MM.1S (cell line): ENCODE results near the gene SPEF1.

Experiments
- DNase-seq: peaks from one replicate; pipeline ENCODE4 v3.0.0-alpha.2; 2015
- H2AFZ ChIP-seq: fragments of 300-600 bp; sonication (generic); 2 replicates; pipeline ENCODE4 v1.6.0; 2016; ENCODE audit warnings: antibody characterized with exemption, low read length
- H3F3A ChIP-seq: fragments of 300-600 bp; sonication (generic); 2 replicates; pipeline ENCODE4 v1.6.1; 2016; ENCODE audit warnings: mild to moderate bottlenecking, antibody characterized with exemption, low read length, moderate library complexity, mixed read lengths; ENCODE audit not compliant: insufficient read depth
- H3K27ac ChIP-seq: fragments of 300-600 bp; sonication (generic); 2 replicates; pipeline ENCODE4 v1.5.1; 2016; ENCODE audit warnings: mild to moderate bottlenecking, low read length
- H3K27me3 ChIP-seq: fragments of 300-600 bp; sonication (generic); replicated peaks from 2 replicates; pipeline ENCODE4 v1.6.0; 2016; ENCODE audit warnings: low read length; ENCODE audit not compliant: insufficient read depth
- H3K36me3 ChIP-seq: fragments of 300-600 bp; sonication (generic); replicated peaks from 2 replicates; pipeline ENCODE4 v1.6.1; 2016; ENCODE audit warnings: mild to moderate bottlenecking, low read length, mixed read lengths; ENCODE audit not compliant: insufficient read depth
- H3K4me1 ChIP-seq: fragments of 300-600 bp; sonication (generic); 2 replicates; pipeline ENCODE4 v1.6.1; 2016; ENCODE audit warnings: low read length, mixed read lengths
- H3K4me2 ChIP-seq: fragments of 300-600 bp; sonication (generic); 2 replicates; pipeline ENCODE4 v1.6.0; 2016; ENCODE audit warnings: low read depth, low read length
- H3K4me3 ChIP-seq: fragments of 300-600 bp; sonication (generic); 2 replicates; pipeline ENCODE4 v1.5.1; 2016; ENCODE audit warnings: low read length, mixed read lengths
- H3K79me2 ChIP-seq: fragments of 300-600 bp; sonication (generic); 2 replicates; pipeline ENCODE4 v1.6.1; 2016; ENCODE audit warnings: mixed run types, low read length, mixed read lengths
- H3K9ac ChIP-seq: fragments of 300-600 bp; sonication (generic); 2 replicates; pipeline ENCODE4 v1.6.1; 2016; ENCODE audit warnings: low read length, mixed read lengths
- H3K9me2 ChIP-seq: fragments of 300-600 bp; sonication (generic); replicated peaks from 2 replicates; pipeline ENCODE4 v1.6.1; 2016; ENCODE audit warnings: mild to moderate bottlenecking, low read length, mixed read lengths; ENCODE audit not compliant: insufficient read depth
- H3K9me3 ChIP-seq: fragments of 300-600 bp; sonication (generic); replicated peaks from 2 replicates; pipeline ENCODE4 v1.6.1; 2016; ENCODE audit warnings: mild to moderate bottlenecking, low read length, mixed read lengths; ENCODE audit not compliant: insufficient read depth
- H4K20me1 ChIP-seq: fragments of 300-600 bp; sonication (generic); 2 replicates; pipeline ENCODE4 v1.6.1; 2016; ENCODE audit warnings: mild to moderate bottlenecking, low read length, moderate library complexity, mixed read lengths; ENCODE audit not compliant: insufficient read depth
- CTCF ChIP-seq: fragments of 300-600 bp; sonication (generic); IDR thresholded peaks from 2 replicates; pipeline ENCODE4 v1.5.1; 2016; ENCODE audit warnings: antibody characterized with exemption, low read length, mixed read lengths
- EZH2 ChIP-seq: fragments of 300-600 bp; sonication (generic); optimal IDR thresholded peaks from 2 replicates; pipeline ENCODE3; 2017; ENCODE audit warnings: low read depth, mild to moderate bottlenecking, antibody characterized with exemption, low read length, mixed read lengths
- EZH2phosphoT487 ChIP-seq: fragments of 300-600 bp; sonication (generic); IDR thresholded peaks from 2 replicates; pipeline ENCODE4 v1.6.1; 2018; ENCODE audit warnings: antibody characterized with exemption, low read length

SPEF1 gene

GRCh38 chr20:3802524-3803239 lies 21.4 kb upstream of the SPEF1 start:
- Histone ChIP-seq H3K79me2 (peaks cover 36% of the 10 kb centered on the region), H3K4me3 (no peak overlapping the region), H3K27me3 (no peaks in the 10 kb centered on the region), H3F3A (peaks cover 11% of the 10 kb centered on the region), H4K20me1 (no peaks in the 10 kb centered on the region), H3K9me2 (no peaks in the 10 kb centered on the region), H3K9ac (no peak overlapping the region), H3K4me1 (peaks cover 23% of the 10 kb centered on the region), H3K27ac (no peak overlapping the region), H3K9me3 (no peaks in the 10 kb centered on the region), H2AFZ (no peak overlapping the region), H3K36me3 (peaks cover 3% of the 10 kb centered on the region), H3K4me2 (no peak overlapping the region)
- TF ChIP-seq CTCF, result no peak
- no peak for TF ChIP-seq EZH2
- TF ChIP-seq EZH2phosphoT487, result no peak
- DNase-seq, result no peak

GRCh38 chr20:3801846-3802245 lies 20.6 kb upstream of the SPEF1 start:
- no peak overlapping the region for H3K9ac ChIP-seq
- peaks cover 3% of the 10 kb centered on the region for H3K36me3 ChIP-seq
- peaks cover 44% of the 10 kb centered on the region for H3K79me2 ChIP-seq
- no peaks in the 10 kb centered on the region for H3K9me2 ChIP-seq
- H2AFZ ChIP-seq, result no peak overlapping the region
- H3F3A ChIP-seq, result peaks cover 19% of the 10 kb centered on the region
- no peak overlapping the region for H3K4me2 ChIP-seq
- TF ChIP-seq CTCF (no peak), EZH2 (no peak), EZH2phosphoT487 (no peak)
- no peaks in the 10 kb centered on the region for H3K9me3 ChIP-seq
- H3K27ac ChIP-seq, result no peak overlapping the region
- H3K27me3 ChIP-seq, result no peaks in the 10 kb centered on the region
- H3K4me1 ChIP-seq, result peaks cover 23% of the 10 kb centered on the region
- no peak for DNase-seq
- no peak overlapping the region for H3K4me3 ChIP-seq
- H4K20me1 ChIP-seq, result no peaks in the 10 kb centered on the region

- TF ChIP-seq EZH2 (no peak), EZH2phosphoT487 (no peak), CTCF (no peak)
- no peaks in the 10 kb centered on the region for H4K20me1 ChIP-seq
- no peak overlapping the region for H3K4me3 ChIP-seq
- H3K79me2 ChIP-seq, result peaks cover 49% of the 10 kb centered on the region
- no peaks in the 10 kb centered on the region for H3K27me3 ChIP-seq
- H3K9me2 ChIP-seq, result no peaks in the 10 kb centered on the region
- no peaks in the 10 kb centered on the region for H3K9me3 ChIP-seq
- peaks cover 23% of the 10 kb centered on the region for H3K4me1 ChIP-seq
- peaks cover 3% of the 10 kb centered on the region for H3K36me3 ChIP-seq
- peaks cover 21% of the 10 kb centered on the region for H3F3A ChIP-seq
- no peak for DNase-seq
- no peak overlapping the region for H3K9ac ChIP-seq
- H3K27ac ChIP-seq, result no peak overlapping the region
- H3K4me2 ChIP-seq, result no peak overlapping the region
- H2AFZ ChIP-seq, result no peak overlapping the region
These were observed 20.1 kb upstream of the SPEF1 start for GRCh38 chr20:3801299-3801698.
